Inflammatory macrophage (primary cell): ENCODE measurements around the gene TTC32.
A peak's percentile ranks its signal among the peaks of the same experiment; 100 is the strongest.

Source experiments
- DNase-seq, 2 donors: peaks; one replicate each; pipeline ENCODE4 v3.0.0-alpha.2; 2020 to 2022

The TTC32 gene

DNA sequence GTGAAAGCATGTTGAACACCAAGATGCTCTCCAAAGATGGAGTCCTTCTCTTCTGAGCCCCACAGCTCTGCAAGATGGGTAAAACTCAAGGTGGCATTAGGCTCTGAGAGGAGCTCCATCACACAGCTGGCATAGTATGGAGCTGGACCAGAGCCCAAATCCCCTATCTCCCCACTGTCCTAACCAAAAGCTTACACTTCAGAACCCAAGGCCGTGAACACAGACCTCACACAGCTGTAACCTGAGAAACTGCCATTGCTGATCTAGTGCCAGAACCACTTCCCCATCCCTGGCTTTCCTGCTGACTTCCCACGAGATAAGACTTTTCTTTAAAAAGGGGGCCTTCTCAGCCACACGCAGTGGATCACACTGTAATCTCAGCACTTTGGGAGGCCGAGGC is 25.0 kb downstream of the TTC32 start:
- DNase-seq: no peak

DNA sequence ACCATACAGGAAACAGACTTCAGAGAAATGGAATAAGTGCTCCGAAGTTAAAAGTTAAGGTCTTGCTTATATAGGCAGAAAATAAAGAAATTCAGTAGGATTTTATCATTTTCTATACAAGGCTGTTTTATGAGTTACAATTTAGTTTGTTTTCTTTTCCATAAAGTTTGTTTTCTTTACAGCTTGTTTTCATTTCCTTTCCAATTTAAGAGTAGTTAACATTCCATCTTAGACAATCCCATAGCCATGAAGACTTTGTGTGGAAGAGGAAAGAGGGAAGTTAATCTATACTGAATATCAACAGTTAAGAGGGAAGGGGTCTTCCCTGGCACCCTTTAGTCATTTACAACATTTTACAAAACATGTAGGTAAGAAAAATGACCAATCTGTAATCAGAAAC is 26.5 kb downstream of the TTC32 start:
- DNase-seq: no peak

DNA sequence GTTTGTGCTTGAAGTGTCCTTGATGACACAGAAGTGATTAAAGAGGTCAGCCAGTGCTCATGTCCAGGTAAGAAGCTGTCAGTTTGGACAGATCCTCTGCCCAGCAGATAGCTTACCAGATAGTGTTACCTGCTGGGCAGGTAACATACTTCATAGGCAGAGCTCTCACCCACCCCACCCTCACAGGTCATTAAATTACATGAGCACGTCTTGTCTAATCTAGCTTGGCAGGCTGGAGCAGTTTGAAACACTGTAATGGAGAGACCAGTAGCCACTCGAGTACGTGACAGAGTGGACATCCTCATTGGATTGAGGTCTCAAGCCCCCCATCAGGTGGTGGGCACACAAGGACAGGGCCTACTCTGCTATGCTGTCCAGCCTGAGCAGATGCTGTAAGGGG is 27.1 kb downstream of the TTC32 start:
- DNase-seq: no peak

DNA sequence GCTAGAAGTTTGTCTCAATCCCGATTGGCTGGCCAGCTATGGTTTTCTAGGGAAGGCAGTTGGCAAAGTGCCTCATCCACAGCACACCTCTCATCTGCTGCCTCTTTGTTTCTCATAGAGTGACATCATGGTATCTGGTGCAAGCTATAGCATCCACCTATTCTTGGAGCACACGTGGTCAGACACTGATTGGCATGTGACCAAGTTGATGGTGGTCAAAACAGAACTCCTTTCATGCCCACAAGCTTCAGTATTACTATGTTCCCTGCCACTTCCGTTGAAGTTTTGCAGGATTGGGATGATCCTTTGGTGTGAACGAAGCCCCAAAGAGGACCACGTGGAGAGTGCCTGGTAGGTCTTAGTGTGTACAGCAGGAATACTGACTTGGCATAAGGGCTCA is 28.8 kb downstream of the TTC32 start:
- DNase-seq: no peak

DNA sequence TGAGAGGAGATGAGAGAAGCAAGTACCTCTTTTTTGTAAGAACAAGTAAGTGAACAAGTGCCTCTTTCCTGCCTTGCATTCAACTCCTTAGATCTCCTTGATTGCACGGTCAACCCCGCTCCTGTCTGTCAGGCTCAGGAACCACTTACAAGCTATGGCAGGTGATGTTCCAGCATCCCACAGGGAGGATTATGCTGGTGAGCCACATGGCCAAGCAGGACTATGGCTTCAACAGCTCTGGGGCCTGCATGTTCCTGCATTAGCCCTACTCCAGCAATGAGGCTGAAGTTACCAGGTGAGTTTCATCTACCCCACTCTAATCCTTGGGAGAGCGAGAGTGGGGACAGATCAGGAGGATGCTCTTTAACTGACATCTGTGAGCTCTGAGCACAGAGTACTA is 29.5 kb downstream of the TTC32 start:
- no peak for DNase-seq

DNA sequence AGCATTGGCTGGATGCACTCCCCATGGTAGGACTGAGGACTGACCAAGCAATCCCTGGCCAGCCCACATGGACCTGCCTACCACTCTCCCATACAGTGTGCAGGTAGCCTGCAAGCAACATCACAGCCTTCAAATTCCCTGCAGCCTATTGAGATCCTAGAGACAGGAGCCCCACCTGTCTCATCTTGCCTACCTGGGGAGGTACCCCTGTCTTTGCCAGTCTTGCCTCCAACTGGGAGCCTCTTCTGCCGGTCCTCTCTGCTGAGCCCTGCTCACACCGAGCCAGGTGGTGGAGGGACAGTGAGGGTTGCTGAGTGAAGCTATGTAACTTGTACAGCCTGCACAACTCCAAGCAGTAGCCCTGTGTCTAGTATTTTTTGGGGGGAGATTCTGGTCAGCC is 29.9 kb downstream of the TTC32 start:
- DNase-seq: no peak

DNA sequence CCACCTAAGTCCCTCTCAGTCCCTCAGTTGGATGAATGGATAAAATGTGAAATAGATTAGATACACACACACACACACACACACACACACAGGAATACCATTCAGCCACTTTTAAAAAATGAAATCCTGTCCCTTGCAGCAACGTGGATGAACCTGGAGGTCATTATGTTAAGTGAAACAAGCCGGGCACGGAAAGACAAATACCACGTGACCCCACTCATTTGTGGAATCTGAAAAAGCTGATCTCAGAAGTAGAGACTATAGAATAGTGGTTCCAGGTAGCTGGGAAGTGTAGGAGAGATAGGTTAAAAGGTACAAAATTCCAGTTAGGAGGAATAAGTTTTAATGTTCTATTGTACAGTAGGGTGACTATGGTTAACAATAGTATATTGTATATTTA is 31.0 kb downstream of the TTC32 start:
- no peak for DNase-seq

DNA sequence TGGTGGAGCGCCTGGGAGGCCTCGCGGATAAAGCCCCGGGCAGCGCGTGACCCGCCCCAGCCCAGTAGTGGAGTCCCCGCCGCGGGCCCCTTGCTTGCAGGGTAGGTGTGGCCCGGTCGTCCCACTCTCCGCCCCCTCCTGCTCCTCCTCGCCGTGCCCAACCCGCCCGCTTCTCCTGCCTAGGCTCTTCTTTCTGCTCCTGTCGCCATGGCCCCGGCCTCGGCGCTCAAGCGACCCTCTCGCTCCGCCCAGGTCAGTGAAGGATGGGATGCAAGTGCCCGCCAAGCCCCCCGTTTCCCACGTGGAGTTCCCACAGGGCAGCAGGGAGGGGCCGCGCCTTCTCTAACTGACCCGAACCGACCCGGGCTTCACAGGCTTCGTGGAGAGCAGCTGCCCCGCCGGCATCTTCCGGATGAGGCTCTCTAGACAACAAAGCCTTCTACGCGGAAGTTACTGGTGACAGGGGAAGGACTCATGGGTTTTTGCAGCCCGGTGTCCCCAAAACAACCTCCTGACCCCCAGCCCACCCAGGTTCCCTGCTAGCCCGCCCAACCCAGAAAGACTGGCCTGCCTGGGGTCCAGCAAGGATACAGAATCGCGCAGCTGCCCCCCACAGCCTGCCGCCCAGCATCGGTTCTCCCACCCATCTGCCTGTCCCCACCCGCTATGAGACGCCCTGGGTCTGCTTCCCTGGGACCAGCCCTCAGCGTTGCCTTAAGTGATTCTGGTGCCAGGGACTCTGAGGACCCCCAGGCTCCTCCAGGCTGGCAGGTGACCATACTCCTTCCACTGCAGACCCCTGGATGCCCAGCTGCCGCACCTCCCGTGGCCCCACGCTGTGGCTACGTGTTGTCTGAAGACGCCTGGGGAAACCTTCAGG is 32.8 kb downstream of the TTC32 start:
- DNase-seq: peak; percentile 23 to 46

DNA sequence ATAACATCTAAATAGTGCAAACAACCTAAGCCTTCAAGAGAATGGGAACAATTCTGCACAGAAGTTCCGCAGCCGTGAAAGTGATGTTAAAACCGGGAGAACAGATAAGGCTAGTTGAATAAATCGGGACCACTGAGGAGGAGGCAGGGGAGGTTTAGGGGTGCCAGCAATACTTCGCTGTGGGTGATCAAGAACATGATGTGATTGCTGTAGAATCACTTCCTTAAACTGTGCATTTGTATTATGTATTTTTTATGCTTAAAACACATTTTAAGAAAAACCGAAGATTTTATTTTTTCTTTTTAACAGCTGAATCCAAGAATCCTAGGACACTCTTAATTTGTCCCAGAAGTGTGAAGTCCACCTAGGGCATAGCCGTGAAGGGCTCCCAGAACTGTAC is 33.6 kb downstream of the TTC32 start:
- DNase-seq: no peak

DNA sequence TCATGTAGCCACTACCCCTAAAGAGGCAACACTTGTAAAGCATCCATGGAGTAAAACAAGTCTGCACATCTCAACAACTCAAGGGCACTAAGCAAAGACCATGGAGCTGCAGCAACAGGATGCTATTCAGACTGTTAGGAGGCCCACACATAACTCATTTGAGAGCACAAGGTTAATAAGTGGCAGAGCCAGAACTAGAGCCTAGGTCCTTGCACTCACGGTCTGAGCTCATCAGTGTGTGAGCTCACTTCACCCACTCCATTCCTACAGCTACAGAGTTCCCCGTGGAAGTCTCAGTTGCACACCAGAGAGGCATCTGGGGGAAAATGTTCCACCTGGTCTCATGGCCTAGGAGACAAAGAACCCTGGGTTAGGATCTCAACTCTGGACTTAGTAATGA is 35.0 kb downstream of the TTC32 start:
- DNase-seq: peak in 1 of 2 donors; percentile 22

DNA sequence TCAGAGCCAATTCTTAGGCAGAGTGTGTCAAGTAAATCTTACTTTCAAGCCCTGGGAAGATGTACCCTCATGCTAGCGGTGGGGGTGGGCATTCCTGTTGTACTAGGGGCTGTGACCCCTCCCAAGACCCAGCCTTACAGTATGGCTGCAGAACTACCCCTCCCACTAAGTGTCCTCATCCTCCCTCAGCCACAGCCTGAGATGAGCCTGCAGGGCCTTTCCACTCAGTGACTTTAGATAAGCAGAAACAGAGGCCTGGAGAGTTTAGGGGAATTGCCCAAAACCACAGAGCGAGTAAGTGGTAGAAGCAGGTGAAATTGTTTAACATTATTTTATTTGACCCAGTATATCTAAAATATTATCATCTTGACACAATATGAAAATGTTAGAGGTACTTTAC is 36.6 kb downstream of the TTC32 start:
- DNase-seq: no peak

DNA sequence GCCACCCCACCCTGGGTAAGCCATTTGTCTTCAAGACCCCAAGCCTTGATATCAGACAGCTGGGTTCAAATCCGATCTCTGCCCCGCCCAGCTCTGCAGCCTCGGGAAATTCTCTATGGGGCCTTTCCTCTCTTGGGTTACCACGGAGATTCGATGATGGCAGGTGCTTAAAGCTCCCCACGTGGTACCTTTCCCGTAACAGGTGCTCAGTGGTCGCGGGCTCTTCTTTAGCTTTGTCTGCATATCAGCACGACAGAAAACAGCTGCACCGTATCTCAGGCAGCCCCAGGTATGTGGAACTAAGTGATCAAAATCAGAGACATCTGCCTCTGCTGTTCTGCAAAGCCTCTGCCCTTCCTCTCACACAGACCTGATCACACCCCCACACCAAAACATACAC is 37.4 kb downstream of the TTC32 start:
- DNase-seq: no peak

DNA sequence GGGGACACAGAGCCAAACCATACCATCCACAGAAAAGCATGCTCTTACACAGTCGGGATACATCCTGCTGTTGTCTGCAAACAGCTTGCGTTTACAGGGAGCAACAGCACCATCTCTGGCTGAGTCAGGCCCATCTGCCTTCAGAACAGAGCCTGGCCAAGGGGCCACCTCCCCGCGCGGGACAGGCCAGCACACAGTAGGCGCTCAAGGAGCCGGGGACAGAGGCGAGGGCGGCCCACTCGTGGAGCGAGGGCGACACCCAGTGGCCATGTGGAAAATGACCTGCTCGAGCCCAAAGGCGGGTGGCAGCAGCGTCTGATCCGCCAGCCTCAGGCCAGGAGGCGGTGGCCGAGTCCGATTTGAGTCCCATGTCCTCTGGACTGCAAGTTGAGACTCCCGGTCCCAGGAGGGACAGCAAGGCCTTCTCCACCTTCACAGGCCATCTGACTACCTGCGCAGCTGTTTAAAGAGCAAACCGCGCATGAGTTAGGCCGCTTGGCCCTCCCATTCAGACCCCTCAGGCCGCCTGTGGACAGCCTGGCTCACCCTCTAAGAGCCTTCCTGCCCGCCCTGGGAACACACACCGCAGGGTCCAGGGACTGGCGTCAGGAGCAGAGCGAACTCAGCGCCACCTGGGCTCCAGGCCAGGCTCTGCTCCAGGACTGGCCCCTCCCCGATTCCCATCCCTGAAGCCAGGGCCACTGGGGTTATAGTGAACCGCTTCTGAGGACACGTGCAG is 38.3 kb downstream of the TTC32 start:
- peak; percentile 59 to 64 for DNase-seq

DNA sequence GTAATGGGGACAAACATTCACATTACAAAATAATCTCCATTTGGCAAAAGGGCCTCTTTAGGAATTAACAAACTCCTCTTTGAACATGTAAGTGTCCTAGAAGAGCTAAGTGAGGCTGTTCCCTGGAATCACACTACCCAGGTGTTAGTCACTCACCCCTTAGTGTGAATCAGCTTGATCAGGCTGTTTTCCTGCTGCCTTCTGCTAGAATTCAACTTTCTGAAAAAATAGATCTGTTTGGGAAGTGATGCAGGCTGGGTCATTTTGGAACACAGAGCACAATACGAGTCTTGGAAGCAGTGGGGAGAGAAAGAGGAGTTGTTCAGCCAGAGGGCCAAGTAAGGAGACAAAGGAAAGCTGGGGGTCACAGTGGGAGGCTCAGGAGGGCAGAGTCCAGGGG is 40.0 kb downstream of the TTC32 start:
- no peak for DNase-seq

DNA sequence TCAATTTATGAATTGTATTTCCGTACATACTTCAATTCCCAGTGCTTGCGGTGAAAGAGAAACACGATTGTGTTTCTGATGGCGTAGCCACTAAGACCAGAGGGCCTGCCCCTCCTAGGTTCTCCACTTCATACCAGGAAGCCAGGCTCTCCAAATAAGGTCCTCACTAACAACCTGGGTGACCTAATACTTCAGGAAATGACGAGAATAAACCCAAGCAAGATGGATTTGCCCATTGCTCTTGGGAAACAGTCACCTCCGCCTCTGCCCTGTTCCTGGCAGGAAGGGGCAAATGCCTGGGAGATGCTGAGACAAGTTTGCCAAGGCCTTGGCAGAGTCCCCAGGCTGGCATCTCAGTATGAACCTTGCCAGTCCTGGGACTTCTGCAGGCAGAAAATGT is 41.8 kb downstream of the TTC32 start:
- no peak for DNase-seq

DNA sequence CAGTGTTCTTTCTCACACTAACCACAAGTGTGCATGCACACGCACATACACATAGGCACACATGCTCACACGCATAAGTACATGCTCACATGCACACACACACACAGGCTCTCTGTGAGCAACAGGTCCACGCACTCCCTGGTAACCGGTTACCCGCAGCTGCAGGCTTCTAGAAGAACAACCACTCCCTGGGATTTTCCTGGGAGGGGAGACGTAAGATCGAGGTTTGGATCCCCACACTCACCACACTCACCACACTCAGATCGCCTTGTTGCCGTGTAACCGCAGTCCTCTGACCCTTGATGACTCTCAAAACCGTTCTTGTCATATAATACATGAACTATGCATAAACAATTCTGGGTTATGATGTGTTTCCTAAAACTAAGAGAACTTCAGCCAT is 42.2 kb downstream of the TTC32 start:
- DNase-seq: no peak

DNA sequence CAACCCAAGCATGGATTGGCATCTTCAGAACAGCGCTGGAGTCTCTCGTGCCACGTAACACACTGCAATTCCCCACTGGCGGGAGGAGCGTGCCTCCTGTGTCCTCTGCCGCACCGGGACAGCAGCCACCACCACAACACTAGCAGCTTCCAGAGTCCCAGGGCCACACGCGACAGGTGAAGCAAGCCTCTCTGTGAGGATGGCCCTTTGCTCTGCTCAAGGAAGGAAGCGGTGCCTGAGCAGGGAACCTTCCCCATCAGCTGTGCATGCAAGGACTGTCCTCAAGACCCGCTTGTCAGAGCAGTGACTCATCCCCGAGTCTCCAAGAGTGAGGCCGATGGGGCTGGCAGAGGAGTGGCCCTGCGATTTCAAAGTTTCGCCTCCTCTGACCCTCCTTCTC is 44.0 kb downstream of the TTC32 start:
- no peak for DNase-seq

DNA sequence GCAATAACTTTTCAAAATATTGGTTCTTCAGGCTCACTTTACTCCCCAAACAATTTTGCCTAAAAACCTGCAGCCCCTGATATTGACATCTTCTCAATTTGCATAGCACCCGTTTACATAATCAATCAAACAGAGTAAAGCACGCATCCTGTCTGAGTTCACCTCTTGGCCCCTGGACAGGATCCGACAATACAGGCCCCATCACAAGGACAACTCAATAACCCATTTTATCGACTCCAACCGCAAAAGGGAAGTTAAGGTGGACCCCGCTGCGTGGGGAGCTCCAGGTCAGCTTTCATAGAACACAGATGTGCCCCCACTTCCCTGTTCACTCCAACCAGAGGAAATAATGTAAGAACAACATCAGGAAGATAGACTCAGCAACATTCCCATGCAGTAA is 44.7 kb downstream of the TTC32 start:
- no peak for DNase-seq

DNA sequence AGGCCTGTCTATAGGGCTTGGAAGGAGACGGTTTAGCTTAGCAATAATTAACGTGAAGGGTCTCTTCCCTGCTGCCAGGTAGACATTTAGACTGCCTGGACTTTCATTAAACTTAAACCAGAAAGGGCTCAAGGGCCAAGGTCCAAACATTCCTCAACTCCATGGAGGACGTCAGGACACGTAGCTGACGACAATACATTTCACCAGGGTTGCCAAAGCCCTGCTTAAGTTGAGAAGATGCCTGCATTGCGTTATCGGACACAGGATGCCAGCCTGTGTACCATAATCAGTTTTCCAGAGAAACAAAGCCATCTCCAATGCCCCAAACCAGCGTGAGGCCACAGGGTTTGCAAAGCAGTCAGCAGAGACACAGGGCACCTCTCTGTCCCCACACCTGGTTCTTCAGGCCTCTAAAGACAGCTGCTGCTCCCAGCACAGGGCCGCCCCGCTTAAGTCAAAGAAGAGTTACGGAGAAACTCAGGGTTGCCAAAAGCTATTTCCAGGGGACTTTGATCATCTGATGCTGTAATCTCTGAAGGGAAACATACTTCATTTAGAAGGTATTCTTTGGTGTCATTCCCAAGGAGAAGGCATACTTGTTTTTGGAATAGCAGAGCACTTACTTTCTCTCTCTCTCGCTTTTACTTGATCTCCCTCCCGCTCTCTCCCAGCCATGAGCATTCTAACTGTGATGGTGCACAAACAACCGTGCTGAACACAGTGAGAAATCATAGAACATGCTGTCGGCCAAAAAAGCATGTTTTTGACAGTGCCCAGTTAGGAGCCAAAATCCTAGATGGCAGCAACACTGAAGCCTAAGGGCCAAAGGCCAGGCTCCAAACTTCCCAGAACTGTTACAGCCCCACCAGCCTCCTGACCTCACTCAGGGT is 46.0 kb downstream of the TTC32 start:
- no peak for DNase-seq

DNA sequence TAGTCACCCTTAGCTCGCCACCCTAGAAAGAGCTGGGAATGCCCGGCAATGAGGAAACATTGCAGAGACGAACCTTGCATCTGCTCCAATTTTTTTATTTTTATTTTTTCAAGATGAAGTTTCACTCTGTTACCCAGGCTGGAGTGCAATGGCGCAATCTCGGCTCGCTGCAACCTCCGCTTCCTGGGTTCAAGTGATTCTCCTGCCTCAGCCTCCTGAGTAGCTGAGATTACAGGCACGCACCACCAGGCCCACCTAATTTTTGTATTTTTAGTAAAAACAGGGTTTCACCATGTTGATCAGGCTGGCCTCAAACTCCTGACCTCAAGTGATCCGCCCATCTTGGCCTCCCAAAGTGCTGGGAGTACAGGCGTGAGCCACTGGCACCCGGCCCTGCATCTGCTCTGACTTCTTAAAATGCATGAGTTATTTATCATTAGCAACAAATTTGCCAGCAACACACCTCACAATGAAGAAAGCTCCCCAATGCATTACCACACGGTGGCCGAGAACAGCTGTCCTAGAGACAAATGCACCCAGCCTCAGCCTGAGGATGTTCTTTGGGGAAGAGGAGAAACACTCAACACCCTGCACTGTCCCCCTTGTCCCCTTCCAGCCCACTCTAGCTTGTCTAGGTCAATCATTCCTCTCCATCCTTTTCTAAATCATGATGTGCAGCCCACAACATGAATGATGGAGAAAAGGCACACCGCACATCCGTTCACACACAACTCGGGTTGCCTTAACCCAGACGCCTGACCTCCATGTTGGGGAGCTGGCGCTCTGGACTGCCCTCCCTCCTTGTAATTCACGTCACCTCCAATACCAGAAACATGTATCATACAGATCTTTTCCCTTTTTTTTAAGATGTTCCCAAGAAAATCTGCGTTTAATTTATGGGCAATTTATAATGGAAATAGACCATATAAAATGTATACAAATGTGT is 46.9 kb downstream of the TTC32 start:
- DNase-seq: no peak

DNA sequence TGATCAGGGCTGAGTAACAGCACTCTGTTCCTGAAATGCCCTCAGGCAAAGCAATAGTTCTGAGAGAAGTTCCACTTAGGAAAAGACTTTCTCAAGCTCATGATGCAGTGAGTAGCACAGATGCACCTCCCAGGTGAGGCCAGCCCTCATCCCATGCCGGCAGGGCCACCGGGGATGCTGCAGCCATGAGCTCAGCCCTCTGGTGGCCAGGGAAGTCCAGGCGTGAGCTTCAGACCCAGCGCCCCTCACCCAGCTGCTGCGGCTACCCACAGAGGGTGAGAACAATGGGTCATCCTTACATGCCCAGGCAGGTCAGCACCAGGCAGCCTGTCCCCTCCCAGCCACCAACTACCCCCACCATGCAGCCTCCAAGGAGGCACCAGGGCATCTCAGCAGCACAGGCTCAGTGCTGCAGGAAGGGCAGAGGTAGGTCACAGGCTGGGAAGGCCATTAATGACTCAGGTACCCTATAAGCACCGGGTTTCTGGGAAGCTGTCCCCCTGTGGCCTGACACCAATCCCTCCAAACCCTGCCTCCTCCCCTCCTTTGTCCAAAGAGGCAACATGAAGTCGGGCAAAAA is 50.6 kb downstream of the TTC32 start:
- DNase-seq: no peak
